Measurements from ENCODE around the gene TC2N. TPM values are rescaled to one million over a fixed set of nuclear protein-coding genes. Genes with fewer than 3 reads are reported as not detected.

TC2N gene
- total and polyA plus RNA-seq, 2 experiments from 2014 or later, result 22.0 to 77.2 TPM

DNA sequence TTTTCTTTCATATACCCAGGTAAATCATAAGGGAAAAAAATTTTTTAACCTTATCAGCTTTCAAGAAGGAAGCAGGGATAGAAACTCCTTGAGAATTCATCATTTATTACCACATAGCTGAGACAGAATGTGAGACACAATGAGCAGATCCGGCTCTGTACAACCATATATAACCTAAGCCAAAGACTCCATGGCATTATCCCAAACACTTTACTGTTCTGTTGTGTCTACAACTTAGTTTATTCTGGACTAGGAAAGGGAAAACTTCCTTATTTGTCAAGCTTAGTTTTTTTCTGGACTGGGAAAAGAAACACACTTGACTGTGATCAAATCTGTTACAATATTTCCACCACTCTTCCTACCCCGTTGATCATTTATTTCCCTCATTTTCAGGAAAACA lies 97.2 kb downstream of the TC2N start:
- DNase-seq (ENCODE audit: low spot score), result no peak
- Histone ChIP-seq H2AFZ (no peak overlapping the region), H3K27ac (no peak overlapping the region), H3K4me3 (no peak overlapping the region), H4K20me1 (ENCODE audit: insufficient read depth, poor library complexity, severe bottlenecking) (no peaks in the 10 kb centered on the region), H3K9me2 (replicated peaks; ENCODE audit: insufficient read depth) (no peaks in the 10 kb centered on the region), H3K27me3 (no peaks in the 10 kb centered on the region), H3K4me2 (no peak overlapping the region), H3K36me3 (replicated peaks; ENCODE audit: insufficient read depth, low read depth) (no peaks in the 10 kb centered on the region), H3K4me1 (ENCODE audit: insufficient read depth) (peaks cover 4% of the 10 kb centered on the region), H3K79me2 (no peaks in the 10 kb centered on the region), H3K9me3 (ENCODE audit: low read depth) (no peaks in the 10 kb centered on the region)
- 86% methylated on average over 2 of the region's 2 CpGs for WGBS (ENCODE audit: low lambda C conversion rate, missing lambda C conversion rate)
- TF ChIP-seq EZH2phosphoT487 (IDR thresholded peaks at IDR 0.05; ENCODE audit: low read depth, severe bottlenecking, unreplicated experiment) (no peak), EZH2 (IDR thresholded peaks at IDR 0.05; ENCODE audit: borderline replicate concordance) (no peak)
- TF ChIP-seq, protein P1, sequence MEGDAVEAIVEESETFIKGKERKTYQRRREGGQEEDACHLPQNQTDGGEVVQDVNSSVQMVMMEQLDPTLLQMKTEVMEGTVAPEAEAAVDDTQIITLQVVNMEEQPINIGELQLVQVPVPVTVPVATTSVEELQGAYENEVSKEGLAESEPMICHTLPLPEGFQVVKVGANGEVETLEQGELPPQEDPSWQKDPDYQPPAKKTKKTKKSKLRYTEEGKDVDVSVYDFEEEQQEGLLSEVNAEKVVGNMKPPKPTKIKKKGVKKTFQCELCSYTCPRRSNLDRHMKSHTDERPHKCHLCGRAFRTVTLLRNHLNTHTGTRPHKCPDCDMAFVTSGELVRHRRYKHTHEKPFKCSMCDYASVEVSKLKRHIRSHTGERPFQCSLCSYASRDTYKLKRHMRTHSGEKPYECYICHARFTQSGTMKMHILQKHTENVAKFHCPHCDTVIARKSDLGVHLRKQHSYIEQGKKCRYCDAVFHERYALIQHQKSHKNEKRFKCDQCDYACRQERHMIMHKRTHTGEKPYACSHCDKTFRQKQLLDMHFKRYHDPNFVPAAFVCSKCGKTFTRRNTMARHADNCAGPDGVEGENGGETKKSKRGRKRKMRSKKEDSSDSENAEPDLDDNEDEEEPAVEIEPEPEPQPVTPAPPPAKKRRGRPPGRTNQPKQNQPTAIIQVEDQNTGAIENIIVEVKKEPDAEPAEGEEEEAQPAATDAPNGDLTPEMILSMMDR (IDR thresholded peaks at IDR 0.05; ENCODE audit: poor library complexity), result no peak

DNA sequence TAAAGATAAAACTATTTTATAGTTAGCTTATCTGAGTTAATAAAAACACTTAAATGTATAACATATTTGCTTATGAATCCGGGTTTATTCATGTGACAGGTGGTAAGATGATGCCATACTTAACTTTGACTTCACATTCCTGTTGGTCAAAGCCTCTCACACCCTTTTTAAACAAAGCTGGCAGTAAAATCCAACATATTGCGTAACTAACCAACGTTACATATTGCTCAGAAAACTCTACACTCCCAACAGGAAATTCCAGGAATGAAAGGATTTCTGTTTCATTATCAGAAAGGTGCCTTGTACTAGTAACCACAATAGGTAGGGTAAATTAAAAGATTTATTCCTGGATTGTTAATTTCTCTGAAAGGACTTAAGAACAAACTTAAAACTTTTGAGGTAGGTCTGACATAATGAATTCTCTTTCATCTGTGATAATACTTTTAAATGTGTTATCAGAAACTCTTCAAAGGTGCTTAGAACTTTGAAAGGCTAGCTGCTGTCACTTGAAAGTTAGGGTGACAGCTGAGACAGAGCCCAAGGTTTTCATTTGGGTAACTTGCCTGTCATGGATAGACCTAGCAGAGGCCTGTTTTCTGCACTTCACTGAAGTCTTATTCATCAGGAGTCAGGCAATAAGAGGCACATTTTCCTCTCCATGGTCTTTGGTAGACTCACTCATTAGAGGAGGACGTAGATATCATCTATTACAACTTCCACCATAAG lies 111.6 kb downstream of the TC2N start:
- Histone ChIP-seq H3K79me2 (no peaks in the 10 kb centered on the region), H2AFZ (no peak overlapping the region), H3K27me3 (no peaks in the 10 kb centered on the region), H3K36me3 (replicated peaks; ENCODE audit: insufficient read depth, low read depth) (no peaks in the 10 kb centered on the region), H3K9me2 (replicated peaks; ENCODE audit: insufficient read depth) (no peaks in the 10 kb centered on the region), H3K4me1 (ENCODE audit: insufficient read depth) (peaks cover 32% of the 10 kb centered on the region), H4K20me1 (ENCODE audit: insufficient read depth, poor library complexity, severe bottlenecking) (no peaks in the 10 kb centered on the region), H3K9me3 (ENCODE audit: low read depth) (no peaks in the 10 kb centered on the region), H3K27ac (peak overlapping the region; percentile 91), H3K4me2 (peak overlapping the region; percentile 36), H3K4me3 (no peak overlapping the region)
- 22% methylated on average over 4 of the region's 4 CpGs for WGBS (ENCODE audit: low lambda C conversion rate, missing lambda C conversion rate)
- peak; percentile 58 for DNase-seq (ENCODE audit: low spot score)
- TF ChIP-seq EZH2phosphoT487 (IDR thresholded peaks at IDR 0.05; ENCODE audit: low read depth, severe bottlenecking, unreplicated experiment) (no peak), EZH2 (IDR thresholded peaks at IDR 0.05; ENCODE audit: borderline replicate concordance) (no peak)
- TF ChIP-seq, protein P1 (IDR thresholded peaks at IDR 0.05; ENCODE audit: poor library complexity), result no peak

DNA sequence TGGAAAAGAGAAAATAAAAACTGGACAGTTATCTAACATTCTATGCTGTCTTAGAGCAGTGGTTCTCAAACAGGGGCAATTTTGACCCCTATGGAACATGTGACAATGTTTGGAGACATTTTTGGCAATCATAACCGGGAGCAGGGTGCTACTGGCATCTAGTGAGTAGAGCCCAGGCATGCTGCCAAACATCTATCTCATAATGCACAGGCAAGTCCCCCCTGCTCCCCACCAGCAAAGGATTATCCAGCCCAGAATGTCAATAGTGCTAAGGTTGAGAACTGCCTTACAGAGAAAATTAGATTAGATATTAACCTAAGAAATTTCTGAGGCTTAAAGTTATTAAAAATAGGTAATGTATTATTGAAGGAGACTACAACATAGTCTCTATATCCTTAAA lies 112.5 kb downstream of the TC2N start:
- no peaks in the 10 kb centered on the region for H3K79me2 ChIP-seq
- H3K4me3 ChIP-seq, result no peak overlapping the region
- no peaks in the 10 kb centered on the region for H3K27me3 ChIP-seq
- no peaks in the 10 kb centered on the region for H3K9me3 ChIP-seq (ENCODE audit: low read depth)
- H2AFZ ChIP-seq, result no peak overlapping the region
- peaks cover 32% of the 10 kb centered on the region for H3K4me1 ChIP-seq (ENCODE audit: insufficient read depth)
- no peaks in the 10 kb centered on the region for H4K20me1 ChIP-seq (ENCODE audit: insufficient read depth, poor library complexity, severe bottlenecking)
- 38% methylated on average over 1 of the region's 1 CpG for WGBS (ENCODE audit: low lambda C conversion rate, missing lambda C conversion rate)
- H3K36me3 ChIP-seq (replicated peaks; ENCODE audit: insufficient read depth, low read depth), result no peaks in the 10 kb centered on the region
- DNase-seq (ENCODE audit: low spot score), result no peak
- TF ChIP-seq EZH2phosphoT487 (IDR thresholded peaks at IDR 0.05; ENCODE audit: low read depth, severe bottlenecking, unreplicated experiment), result no peak
- TF ChIP-seq, protein P1 (IDR thresholded peaks at IDR 0.05; ENCODE audit: poor library complexity), result no peak
- no peak for TF ChIP-seq EZH2 (IDR thresholded peaks at IDR 0.05; ENCODE audit: borderline replicate concordance)
- no peak overlapping the region for H3K4me2 ChIP-seq
- no peaks in the 10 kb centered on the region for H3K9me2 ChIP-seq (replicated peaks; ENCODE audit: insufficient read depth)
- peak overlapping the region; percentile 81 for H3K27ac ChIP-seq
